WTC11 (cell line): Measurements from ENCODE around the gene MMP17. TPM values are rescaled to one million over a fixed set of nuclear protein-coding genes. Genes with fewer than 3 reads are reported as not detected.

Experiments used
- ATAC-seq: fragments of 200-7000 bp; cut with Tn5 transposase; 2 replicates; pipeline ENCODE4 v1.10.0; 2021; ENCODE audit warnings: mild to moderate bottlenecking, moderate library complexity
- CTCF ChIA-PET: fragments of 300-600 bp; sonication (Branson Sonifier 250); formaldehyde crosslinking; loops from one replicate; lab custom pipeline; 2021; ENCODE audit warnings: antibody characterized with exemption; lab: Charles Lee
- POLR2A ChIA-PET: fragments of 350-600 bp; sonication (Branson Sonifier 250); formaldehyde crosslinking; loops from one replicate; lab custom pipeline; 2021; ENCODE audit warnings: antibody characterized with exemption; lab: Charles Lee
- DNase-seq: peaks from one replicate; pipeline ENCODE4 v3.0.0; 2021; ENCODE audit warnings: low spot score
- H3K27ac Mint-ChIP-seq: 2 replicates; pipeline ENCODE4 v1.8.0; 2021; ENCODE audit warnings: mixed read lengths
- H3K27me3 Mint-ChIP-seq: 2 replicates; pipeline ENCODE4 v1.8.0; 2021; ENCODE audit warnings: low read depth, mild to moderate bottlenecking, moderate library complexity, mixed read lengths
- H3K36me3 Mint-ChIP-seq: 2 replicates; pipeline ENCODE4 v1.8.0; 2021; ENCODE audit warnings: mixed read lengths
- H3K4me1 Mint-ChIP-seq: 2 replicates; pipeline ENCODE4 v1.8.0; 2022; ENCODE audit warnings: mixed read lengths
- H3K4me3 Mint-ChIP-seq: 2 replicates; pipeline ENCODE4 v1.8.0; 2021; ENCODE audit warnings: mild to moderate bottlenecking, moderate library complexity, mixed read lengths
- H3K9me3 Mint-ChIP-seq: 2 replicates; pipeline ENCODE4 v1.8.0; 2021; ENCODE audit warnings: mixed read lengths
- ESRRA ChIP-seq: sonication (generic); formaldehyde crosslinking; IDR thresholded peaks from 2 replicates; pipeline ENCODE4 v1.8.1; 2022; ENCODE audit warnings: mild to moderate bottlenecking, missing genetic modification reagents, borderline replicate concordance
- FOXK1 ChIP-seq: sonication (generic); formaldehyde crosslinking; IDR thresholded peaks from 2 replicates; pipeline ENCODE4 v1.8.0; 2022; ENCODE audit warnings: mild to moderate bottlenecking, moderate library complexity, missing genetic modification reagents
- HMGA2 ChIP-seq: fragments of 250-450 bp; sonication (Bioruptor Pico); IDR thresholded peaks from 2 replicates; pipeline ENCODE4 v1.4.0; 2021; ENCODE audit warnings: mild to moderate bottlenecking, moderate library complexity
- KAT7 ChIP-seq: sonication (generic); formaldehyde crosslinking; IDR thresholded peaks from 2 replicates; pipeline ENCODE4 v1.8.1; 2023; ENCODE audit warnings: missing genetic modification reagents, mild to moderate bottlenecking, borderline replicate concordance
- RELA ChIP-seq: sonication (generic); formaldehyde crosslinking; IDR thresholded peaks from 2 replicates; pipeline ENCODE4 v1.8.1; 2022; ENCODE audit warnings: missing genetic modification reagents, mild to moderate bottlenecking, borderline replicate concordance
- TCF7 ChIP-seq: sonication (generic); formaldehyde crosslinking; IDR thresholded peaks from 2 replicates; pipeline ENCODE4 v1.8.0; 2022; ENCODE audit warnings: mild to moderate bottlenecking, low read depth, missing genetic modification reagents, moderate library complexity
- TEAD4 ChIP-seq: sonication (generic); formaldehyde crosslinking; IDR thresholded peaks from 2 replicates; pipeline ENCODE4 v1.8.0; 2022; ENCODE audit warnings: mild to moderate bottlenecking, missing genetic modification reagents
- ZBTB21 ChIP-seq: sonication (generic); formaldehyde crosslinking; IDR thresholded peaks from 2 replicates; pipeline ENCODE4 v1.8.1; 2023; ENCODE audit warnings: mild to moderate bottlenecking, missing genetic modification reagents, borderline replicate concordance
- ZNF219 ChIP-seq: sonication (generic); formaldehyde crosslinking; IDR thresholded peaks from 2 replicates; pipeline ENCODE4 v1.8.0; 2023; ENCODE audit warnings: missing genetic modification reagents, mild to moderate bottlenecking, borderline replicate concordance
- ZNF317 ChIP-seq: sonication (generic); formaldehyde crosslinking; IDR thresholded peaks from 2 replicates; pipeline ENCODE4 v1.8.1; 2023; ENCODE audit warnings: low read depth, mild to moderate bottlenecking, moderate library complexity, missing genetic modification reagents, borderline replicate concordance
- ZNF423 ChIP-seq: fragments of 250-450 bp; sonication (Bioruptor Pico); IDR thresholded peaks from 2 replicates; pipeline ENCODE4 v2.1.2; 2022; ENCODE audit warnings: mild to moderate bottlenecking, moderate library complexity
- total RNA-seq: library from RNA; stranded (reverse); gene quantifications from 3 replicates; pipeline ENCODE4 v1.2.3, GENCODE V29; 2021
- TF ChIP-seq, protein P1 (sequence below): fragments of 250-450 bp; sonication (Bioruptor Pico); IDR thresholded peaks from 2 replicates; pipeline ENCODE4 v1.9.0; 2021; ENCODE audit warnings: mild to moderate bottlenecking
- TF ChIP-seq, protein P2 (sequence below): fragments of 250-450 bp; sonication (Bioruptor Pico); IDR thresholded peaks from 2 replicates; pipeline ENCODE4 v2.1.2; 2022; ENCODE audit warnings: mild to moderate bottlenecking, moderate library complexity
- TF ChIP-seq, protein P3 (sequence below): sonication (generic); formaldehyde crosslinking; IDR thresholded peaks from 2 replicates; pipeline ENCODE4 v1.8.1; 2022; ENCODE audit warnings: mild to moderate bottlenecking, moderate library complexity, missing genetic modification reagents
- TF ChIP-seq, protein P4 (sequence below): sonication (generic); formaldehyde crosslinking; IDR thresholded peaks from 2 replicates; pipeline ENCODE4 v1.8.0; 2022; ENCODE audit warnings: mild to moderate bottlenecking, missing genetic modification reagents

Gene MMP17
- total RNA-seq, 1 experiment from 2014 or later, result 67.1 TPM

DNA sequence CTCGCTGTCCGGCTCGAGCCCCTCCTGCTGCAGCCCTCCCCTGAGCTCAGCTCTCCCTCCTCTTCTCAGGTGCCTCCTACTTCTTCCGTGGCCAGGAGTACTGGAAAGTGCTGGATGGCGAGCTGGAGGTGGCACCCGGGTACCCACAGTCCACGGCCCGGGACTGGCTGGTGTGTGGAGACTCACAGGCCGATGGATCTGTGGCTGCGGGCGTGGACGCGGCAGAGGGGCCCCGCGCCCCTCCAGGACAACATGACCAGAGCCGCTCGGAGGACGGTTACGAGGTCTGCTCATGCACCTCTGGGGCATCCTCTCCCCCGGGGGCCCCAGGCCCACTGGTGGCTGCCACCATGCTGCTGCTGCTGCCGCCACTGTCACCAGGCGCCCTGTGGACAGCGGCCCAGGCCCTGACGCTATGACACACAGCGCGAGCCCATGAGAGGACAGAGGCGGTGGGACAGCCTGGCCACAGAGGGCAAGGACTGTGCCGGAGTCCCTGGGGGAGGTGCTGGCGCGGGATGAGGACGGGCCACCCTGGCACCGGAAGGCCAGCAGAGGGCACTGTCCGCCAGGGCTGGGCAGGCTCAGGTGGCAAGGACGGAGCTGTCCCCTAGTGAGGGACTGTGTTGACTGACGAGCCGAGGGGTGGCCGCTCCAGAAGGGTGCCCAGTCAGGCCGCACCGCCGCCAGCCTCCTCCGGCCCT is 22.8 kb downstream of the MMP17 start (continued):
- TF ChIP-seq ZNF423 (CRISPR knock-in tag), result no peak
- TF ChIP-seq ZNF317, result peak; percentile 75
- TF ChIP-seq, protein P1, sequence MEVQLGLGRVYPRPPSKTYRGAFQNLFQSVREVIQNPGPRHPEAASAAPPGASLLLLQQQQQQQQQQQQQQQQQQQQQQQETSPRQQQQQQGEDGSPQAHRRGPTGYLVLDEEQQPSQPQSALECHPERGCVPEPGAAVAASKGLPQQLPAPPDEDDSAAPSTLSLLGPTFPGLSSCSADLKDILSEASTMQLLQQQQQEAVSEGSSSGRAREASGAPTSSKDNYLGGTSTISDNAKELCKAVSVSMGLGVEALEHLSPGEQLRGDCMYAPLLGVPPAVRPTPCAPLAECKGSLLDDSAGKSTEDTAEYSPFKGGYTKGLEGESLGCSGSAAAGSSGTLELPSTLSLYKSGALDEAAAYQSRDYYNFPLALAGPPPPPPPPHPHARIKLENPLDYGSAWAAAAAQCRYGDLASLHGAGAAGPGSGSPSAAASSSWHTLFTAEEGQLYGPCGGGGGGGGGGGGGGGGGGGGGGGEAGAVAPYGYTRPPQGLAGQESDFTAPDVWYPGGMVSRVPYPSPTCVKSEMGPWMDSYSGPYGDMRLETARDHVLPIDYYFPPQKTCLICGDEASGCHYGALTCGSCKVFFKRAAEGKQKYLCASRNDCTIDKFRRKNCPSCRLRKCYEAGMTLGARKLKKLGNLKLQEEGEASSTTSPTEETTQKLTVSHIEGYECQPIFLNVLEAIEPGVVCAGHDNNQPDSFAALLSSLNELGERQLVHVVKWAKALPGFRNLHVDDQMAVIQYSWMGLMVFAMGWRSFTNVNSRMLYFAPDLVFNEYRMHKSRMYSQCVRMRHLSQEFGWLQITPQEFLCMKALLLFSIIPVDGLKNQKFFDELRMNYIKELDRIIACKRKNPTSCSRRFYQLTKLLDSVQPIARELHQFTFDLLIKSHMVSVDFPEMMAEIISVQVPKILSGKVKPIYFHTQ (CRISPR knock-in tag), result no peak
- no peak for TF ChIP-seq RELA (CRISPR knock-in tag)

DNA sequence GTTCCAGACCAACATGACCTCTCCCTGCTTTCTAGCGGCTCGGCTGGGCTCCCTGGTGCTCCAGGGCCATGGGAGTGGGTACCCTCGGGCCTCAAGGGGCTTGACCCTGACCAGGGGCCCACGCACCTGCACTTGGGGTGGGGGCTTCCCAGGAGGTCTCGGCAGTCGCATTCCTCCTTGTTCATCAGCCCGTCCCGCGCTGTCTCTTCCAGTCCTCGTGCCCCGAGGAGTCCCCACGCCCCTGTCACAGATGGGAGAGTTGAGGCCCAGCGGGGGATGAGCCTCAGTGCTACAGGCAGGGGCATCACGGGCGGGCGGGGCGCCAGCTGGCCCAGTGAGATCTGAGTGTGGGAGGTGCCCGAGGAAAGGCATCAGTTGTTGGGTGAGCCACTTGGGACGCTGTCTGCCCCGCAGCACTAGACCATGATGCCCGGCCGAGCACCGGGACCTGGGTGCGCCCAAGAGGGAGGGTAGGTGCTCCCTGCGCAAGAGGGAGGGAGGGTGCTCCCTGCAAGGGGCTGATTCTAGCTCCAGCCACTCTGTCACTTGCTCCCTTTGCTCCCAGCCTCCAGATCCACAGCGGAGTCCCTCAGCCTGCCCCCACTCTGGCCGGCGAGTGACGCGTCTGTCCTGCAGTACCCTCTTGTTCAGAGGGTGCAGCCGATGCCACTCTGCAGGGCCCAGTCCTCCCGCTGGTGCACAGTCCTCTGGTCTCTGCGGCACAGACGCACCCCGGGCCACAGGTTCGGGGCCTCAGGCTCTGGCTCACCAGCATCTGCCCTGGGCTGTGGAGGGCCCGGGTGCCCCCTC is 23.8 kb downstream of the MMP17 start:
- CTCF ChIA-PET, result interaction anchor here (0.6 to 1.5 kb wide), 13 partner anchors 11 to 150 kb away, joined by 3 to 8 read pairs (median 3); partner anchors contain the start of gene PUS1
- peaks cover 10% of the 10 kb centered on the region for H3K4me1 Mint-ChIP-seq
- no peak overlapping the region for H3K27ac Mint-ChIP-seq
- POLR2A ChIA-PET, result no interaction called here
- H3K27me3 Mint-ChIP-seq, result peaks cover 7% of the 10 kb centered on the region
- DNase-seq (no peak), ATAC-seq (no peak)
- no peaks in the 10 kb centered on the region for H3K9me3 Mint-ChIP-seq
- H3K36me3 Mint-ChIP-seq, result peaks cover 6% of the 10 kb centered on the region
- H3K4me3 Mint-ChIP-seq, result no peak overlapping the region
- TF ChIP-seq, protein P2, sequence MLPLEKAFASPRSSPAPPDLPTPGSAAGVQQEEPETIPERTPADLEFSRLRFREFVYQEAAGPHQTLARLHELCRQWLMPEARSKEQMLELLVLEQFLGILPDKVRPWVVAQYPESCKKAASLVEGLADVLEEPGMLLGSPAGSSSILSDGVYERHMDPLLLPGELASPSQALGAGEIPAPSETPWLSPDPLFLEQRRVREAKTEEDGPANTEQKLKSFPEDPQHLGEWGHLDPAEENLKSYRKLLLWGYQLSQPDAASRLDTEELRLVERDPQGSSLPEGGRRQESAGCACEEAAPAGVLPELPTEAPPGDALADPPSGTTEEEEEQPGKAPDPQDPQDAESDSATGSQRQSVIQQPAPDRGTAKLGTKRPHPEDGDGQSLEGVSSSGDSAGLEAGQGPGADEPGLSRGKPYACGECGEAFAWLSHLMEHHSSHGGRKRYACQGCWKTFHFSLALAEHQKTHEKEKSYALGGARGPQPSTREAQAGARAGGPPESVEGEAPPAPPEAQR (CRISPR knock-in tag), result no peak
- TF ChIP-seq FOXK1 (CRISPR knock-in tag) (no peak), ZBTB21 (no peak), ZNF219 (no peak), ESRRA (no peak)
- TF ChIP-seq, protein P3, sequence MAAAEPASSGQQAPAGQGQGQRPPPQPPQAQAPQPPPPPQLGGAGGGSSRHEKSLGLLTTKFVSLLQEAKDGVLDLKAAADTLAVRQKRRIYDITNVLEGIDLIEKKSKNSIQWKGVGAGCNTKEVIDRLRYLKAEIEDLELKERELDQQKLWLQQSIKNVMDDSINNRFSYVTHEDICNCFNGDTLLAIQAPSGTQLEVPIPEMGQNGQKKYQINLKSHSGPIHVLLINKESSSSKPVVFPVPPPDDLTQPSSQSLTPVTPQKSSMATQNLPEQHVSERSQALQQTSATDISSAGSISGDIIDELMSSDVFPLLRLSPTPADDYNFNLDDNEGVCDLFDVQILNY, result no peak

DNA sequence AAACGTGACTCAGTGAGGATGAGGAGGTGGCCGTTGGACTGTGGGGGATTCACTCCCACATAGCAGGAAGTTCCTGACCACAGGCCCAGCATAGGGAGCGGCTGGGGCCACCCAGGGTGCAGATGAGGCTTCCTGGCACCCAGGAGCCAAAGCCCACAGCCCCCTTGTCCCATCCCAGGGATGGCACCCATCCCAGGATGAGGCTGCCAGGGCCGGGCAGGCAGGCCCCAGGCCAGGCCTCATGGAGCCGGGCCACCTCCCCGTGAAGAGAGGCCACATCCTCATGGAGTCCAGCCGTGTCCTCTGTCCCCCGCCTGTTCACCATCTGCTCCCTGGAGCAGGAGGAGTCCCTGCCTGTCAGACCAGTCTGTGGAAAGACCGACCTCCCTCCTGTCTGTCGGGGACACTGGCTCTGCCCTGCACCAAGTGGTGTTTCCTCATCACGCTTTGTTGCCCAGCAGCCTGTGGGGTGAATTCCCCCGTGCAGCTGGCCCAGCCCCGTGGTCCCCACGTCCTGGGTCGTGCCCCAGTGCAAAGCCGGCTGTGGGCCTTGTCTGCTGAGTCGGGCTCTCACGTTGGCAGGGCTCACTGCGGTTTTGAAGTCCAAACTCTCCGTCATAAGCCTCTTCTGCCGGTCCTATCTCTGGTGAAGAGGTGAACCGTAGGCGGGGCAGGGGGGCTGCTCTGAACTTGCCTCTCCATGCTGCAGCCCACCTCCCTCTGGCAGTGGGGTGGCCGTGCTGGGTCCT is 24.5 kb downstream of the MMP17 start:
- TF ChIP-seq TCF7 (CRISPR knock-in tag), result no peak
- TF ChIP-seq, protein P4, sequence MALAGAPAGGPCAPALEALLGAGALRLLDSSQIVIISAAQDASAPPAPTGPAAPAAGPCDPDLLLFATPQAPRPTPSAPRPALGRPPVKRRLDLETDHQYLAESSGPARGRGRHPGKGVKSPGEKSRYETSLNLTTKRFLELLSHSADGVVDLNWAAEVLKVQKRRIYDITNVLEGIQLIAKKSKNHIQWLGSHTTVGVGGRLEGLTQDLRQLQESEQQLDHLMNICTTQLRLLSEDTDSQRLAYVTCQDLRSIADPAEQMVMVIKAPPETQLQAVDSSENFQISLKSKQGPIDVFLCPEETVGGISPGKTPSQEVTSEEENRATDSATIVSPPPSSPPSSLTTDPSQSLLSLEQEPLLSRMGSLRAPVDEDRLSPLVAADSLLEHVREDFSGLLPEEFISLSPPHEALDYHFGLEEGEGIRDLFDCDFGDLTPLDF (CRISPR knock-in tag), result no peak
- no peak for TF ChIP-seq KAT7 (CRISPR knock-in tag)
- no peak for TF ChIP-seq HMGA2 (CRISPR knock-in tag)
- no peak for TF ChIP-seq TEAD4 (CRISPR knock-in tag)
- H3K9me3 Mint-ChIP-seq, result no peaks in the 10 kb centered on the region
- ATAC-seq (no peak), DNase-seq (no peak)
- H3K27ac Mint-ChIP-seq, result no peak overlapping the region; the same call in 1 of the 2 replicates
- H3K4me1 Mint-ChIP-seq, result peaks cover 10% of the 10 kb centered on the region
- peaks cover under 1% of the 10 kb centered on the region; the same call in 1 of the 2 replicates for H3K36me3 Mint-ChIP-seq
- no peak overlapping the region for H3K4me3 Mint-ChIP-seq
- CTCF ChIA-PET, result no interaction called here
- POLR2A ChIA-PET, result no interaction called here
- H3K27me3 Mint-ChIP-seq, result peaks cover 7% of the 10 kb centered on the region
